HG02798 (cell line): ENCODE results near the gene GARIN5A.
"Not testable (repeated sequence)": the region's sequence is repeated elsewhere in the genome, so short reads cannot be mapped to it uniquely, and the experiment has no call there.

Experiments used
- ATAC-seq: cut with Tn5 transposase; IDR thresholded peaks from one replicate; pipeline ENCODE4 v1.9.1; 2021; ENCODE audit warnings: mild to moderate bottlenecking; ENCODE audit not compliant: unreplicated experiment, poor library complexity

GARIN5A gene

GRCh38 chr19:50489461-50490011 is 12.9 kb upstream of the GARIN5A start:
- ATAC-seq: no peak

- no peak for ATAC-seq
These were observed 11.9 kb upstream of the GARIN5A start for GRCh38 chr19:50488389-50489194.

DNA sequence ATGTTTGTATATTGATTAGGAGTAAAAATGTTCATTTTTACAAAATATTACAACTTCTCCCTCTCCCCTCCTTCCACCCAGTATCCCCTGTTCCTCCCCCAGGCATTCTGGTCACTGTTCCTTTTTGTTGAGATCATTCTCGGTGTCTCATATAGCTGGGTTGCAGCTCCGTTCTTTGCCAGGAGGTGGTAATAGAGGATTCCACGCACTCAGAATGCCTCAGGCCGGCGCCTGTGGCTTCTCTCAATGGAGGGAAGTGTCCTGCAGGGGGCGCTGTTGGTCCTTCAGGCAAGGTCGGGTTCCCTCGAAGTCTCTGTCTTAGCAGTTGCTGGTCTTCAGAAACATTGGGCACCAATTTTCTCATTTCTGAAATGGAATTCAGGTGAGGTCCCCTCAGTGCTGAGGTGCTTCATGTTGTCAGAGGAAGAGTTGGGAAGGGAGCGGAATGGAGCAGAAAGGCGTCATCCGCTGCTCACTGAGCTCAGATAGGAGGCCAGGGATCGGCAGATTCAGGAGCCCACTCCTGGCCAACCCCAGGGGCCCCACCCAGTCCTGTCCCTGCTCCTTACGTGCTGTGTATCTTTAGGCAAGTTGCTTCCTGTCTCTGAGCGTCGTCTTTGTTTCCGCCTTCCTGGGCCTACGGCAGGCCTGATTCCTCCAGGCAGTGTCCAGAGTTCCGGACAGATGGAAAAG is 10.3 kb upstream of the GARIN5A start:
- ATAC-seq: no peak

- ATAC-seq: no peak
These were observed 8.8 kb upstream of the GARIN5A start for GRCh38 chr19:50485284-50485955.

DNA sequence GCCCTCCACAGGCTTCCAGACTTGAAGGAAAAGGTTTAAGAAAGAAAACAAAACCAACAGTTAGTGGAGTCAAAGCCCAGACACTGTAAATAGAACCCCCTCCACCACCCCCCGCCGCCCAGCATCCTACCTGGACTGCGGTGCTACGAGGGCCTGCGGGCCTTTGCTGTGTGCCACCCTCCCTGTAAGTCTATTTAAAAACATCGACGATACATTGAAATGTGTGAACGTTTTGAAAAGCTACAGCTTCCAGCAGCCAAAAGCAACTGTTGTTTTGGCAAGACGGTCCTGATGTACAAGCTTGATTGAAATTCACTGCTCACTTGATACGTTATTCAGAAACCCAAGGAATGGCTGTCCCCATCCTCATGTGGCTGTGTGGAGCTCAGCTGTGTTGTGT is 6.3 kb upstream of the GARIN5A start:
- no peak for ATAC-seq

DNA sequence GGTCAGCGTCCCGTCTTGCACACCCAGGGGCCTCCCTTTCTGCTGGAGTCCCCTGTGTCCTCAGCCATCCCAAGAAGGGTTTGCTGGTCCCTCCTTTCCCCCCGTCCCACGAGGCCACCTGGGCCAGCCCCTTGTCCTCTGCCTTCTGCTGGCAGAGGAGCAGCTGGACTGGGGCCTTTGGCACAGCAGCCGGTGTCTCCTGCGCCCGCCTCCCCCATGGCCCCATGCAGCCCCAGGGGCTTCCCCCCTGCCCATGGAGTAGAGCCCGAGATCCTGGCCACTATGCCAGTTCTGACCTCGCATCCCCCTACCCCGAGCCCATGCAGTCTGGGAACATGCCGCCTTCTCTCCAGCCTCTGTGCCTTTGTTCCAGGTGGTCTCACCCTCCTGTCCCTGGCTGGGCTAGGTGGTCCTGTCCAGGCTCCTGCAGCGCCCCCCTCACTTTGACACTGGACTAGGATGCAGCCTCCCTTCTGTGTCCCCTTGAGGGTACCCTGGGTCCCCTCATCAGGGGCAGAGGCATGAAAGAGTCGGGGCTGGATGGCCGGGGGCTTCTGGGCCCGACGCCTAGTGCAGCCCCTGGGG is 5.7 kb upstream of the GARIN5A start:
- ATAC-seq: no peak

GRCh38 chr19:50481351-50482149 is 4.9 kb upstream of the GARIN5A start:
- no peak for ATAC-seq

DNA sequence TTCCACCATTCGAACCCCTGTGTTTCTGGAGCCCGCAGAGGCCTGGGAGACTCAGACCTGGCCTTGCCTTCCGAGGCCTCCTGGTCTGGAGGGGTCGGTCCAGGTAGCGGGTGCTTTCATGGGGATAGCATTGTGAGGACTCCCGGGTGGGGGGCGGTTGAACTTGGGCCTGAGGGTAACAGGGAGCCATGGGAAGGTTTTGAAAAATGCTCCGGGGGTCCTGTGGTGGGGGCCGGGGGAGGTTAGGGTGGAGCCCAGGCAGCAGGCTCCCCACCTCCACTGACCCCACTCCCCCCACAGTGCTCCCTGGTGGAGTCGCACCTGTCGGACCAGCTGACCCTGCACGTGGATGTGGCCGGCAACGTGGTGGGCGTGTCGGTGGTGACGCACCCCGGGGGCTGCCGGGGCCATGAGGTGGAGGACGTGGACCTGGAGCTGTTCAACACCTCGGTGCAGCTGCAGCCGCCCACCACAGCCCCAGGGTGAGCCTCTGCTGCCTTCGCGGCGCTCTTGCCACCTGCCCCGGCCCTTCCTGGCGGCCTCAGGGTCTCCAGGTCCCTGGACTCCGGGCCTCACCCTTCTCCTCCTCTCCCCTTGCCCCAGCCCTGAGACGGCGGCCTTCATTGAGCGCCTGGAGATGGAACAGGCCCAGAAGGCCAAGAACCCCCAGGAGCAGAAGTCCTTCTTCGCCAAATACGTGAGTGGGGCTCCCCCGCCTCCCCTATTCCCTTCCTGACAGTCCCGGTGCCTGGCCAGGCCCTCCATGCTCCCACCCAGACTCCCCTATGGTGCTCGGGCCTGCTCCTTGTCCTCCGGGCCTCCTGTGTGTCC is 3.8 kb upstream of the GARIN5A start:
- no peak for ATAC-seq

- ATAC-seq: no peak
These were observed 3.2 kb upstream of the GARIN5A start for GRCh38 chr19:50479761-50480251.

DNA sequence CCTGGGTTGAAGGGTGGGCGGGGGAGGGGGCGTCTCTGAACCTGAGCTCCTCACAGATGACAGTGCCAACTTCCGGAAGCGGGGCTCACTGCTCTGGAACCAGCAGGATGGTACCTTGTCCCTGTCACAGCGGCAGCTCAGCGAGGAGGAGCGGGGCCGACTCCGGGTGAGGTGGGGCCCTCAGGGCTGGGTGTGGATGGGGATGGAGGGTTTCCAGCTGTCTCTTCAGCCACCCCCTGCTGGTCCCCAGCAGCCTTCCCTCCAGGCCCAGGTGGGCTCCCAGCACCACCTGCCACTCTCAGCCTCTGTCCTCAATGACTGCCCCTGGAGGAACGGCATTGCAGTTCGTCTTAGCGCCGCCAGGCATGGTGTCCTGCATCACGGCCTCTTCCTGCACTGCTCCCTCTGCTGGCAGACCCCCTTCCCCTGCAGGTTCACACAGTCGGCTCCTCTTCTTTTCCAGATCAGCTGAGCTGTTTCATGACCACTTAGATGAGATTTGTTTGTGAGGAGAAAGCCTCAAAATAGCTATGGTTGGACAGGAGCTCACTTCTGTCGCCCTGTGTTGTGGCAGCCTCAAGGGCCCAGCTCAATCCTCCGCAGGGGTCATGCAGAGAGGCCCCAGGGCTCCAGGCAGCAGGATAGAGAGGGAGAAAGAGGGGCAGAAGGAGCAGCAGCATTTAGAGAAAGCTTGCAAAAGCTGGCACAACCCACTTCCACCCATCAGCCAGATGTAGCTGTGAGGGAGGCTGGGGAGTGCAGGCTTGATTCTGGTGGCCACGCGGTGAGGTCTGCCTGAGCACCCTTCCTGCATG is 2.5 kb upstream of the GARIN5A start:
- no peak for ATAC-seq

DNA sequence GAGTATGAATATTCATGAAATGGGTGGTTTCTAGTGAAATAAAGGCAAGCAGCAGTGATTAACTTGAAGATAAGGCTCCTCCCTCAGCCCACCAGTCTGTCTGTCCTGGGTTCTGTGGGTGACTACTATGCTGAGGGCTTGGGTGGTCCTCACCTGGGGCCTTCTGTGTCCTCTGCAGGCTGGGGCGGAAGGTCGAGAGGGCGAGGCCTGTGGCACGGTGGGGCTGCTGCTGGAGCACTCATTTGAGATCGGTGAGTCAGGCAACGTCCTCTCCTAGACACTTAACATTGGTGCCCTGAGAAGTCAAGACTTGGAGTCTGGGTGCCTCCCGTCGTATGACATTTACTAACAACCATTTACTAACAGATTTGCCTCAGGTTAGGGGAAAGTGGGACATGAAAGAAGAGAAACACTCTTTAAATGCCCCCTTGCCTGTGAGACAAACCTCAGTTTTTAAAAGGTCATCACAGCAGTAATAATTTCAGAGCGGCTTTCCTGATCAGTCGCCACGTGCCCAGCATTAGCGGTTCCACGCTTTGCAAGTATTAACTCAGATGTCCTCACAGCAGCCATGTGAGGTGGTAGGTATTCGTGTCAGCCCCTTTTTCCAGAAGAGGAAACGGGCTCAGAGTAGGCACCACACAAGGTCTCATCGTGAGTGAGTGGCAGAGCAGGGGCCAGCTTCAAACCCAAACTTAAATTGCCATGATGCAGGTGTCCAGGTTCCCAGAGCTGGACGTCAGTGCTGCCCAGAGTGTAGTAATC is 1.3 kb upstream of the GARIN5A start:
- no peak for ATAC-seq

DNA sequence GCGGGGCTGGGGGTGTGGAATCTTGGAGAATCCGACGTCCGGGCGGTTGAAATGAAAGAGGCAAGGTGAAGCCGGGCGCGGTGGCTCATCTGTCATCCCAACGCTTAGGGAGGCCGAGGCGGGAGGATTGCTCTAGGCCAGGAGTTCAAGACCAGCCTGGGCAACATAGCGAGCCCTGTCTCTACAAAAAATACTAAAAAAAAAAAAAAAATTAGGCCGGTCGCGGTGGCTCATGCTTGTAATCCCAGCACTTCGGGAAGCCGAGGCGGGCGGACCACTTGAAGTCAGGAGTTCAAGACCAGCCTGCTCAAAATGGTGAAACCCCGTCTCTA is 225 bp upstream of the GARIN5A start:
- no peak for ATAC-seq

- ATAC-seq: no peak
These were observed 868 bp downstream of the GARIN5A start for GRCh38 chr19:50475736-50476223.

- no peak for ATAC-seq
These were observed 1.5 kb downstream of the GARIN5A start for GRCh38 chr19:50475101-50475568.

DNA sequence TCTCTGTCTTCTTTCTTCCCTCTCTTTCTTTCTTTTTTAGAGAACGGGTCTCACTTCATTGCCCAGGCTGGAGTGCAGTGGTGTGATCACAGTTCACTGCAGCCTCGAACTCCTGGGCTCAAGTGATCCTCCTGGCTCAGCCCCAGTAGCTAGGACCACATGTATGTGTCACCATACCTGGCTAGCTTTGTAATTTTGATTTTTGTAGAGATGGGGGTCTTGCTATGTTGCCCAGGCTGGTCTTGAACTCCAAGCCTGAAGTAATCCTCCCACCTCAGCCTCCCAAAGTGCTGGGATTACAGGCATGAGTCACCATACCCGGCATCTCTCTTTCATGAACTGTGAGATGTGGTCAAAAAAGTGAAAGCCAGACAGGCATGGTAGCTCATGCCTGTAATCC is 3.3 kb downstream of the GARIN5A start:
- ATAC-seq: not testable (repeated sequence)

DNA sequence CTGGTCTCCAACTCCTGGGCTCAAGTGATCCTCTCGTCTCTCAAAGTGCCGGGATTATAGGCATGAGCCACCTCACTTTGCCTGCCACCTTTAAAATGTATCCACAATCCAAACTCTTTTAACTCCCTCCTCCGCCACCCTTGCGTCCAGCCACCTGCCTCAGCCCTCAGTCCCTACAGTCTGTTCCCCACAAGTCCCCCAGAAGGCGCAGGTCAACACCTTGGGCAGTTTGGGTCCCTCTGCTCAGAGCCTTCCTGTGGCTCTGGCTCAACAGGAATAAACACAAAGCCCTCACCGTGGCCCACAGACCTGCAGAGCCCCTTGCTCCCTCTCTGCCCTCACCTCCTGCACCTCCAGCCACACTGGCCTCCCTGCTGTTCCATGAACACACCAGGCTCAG is 7.8 kb downstream of the GARIN5A start:
- no peak for ATAC-seq

DNA sequence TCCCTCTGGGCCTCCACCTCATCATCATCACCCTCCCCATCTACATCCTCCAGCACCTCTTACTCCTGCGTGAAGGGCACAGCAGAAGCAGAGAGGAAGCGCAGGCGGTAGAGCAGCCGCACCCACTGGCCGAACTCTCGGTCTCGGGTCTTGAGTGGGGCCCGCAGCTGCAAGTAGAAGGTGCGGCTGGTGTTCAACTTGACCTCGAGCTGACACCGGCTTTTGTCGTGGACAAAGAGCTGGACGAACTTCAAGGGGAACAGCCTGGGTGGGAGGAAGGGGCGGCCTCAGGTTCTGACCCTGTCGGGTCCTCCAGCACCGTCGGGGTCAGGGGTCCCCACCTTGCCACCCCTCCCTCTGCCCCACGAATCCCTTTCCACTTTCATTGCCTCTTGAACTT is 9.1 kb downstream of the GARIN5A start:
- no peak for ATAC-seq
